Thyroid gland (tissue), 4 donors: ENCODE data around the gene NCAPD3.

Source experiments
- POLR2A ChIP-seq, 2 donors: fragments of 450-650 bp; IDR thresholded peaks; one replicate each; pipeline ENCODE4 v1.6.1; 2017; ENCODE audit warnings: antibody characterized with exemption in 2 of 2, mild to moderate bottlenecking in 2 of 2, moderate library complexity in 1 of 2
- TF ChIP-seq, protein P1 (sequence below), 6 experiments: fragments of 200-600 bp in 3 of 6; fragments of 450-650 bp in 3 of 6; sonication (generic) in 3 of 6; IDR thresholded peaks; one replicate each; pipeline ENCODE4 v1.5.1; 2016 to 2019; ENCODE audit warnings: antibody characterized with exemption in 6 of 6, mild to moderate bottlenecking in 2 of 6, inconsistent platforms in 1 of 6, moderate library complexity in 1 of 6

DNA sequence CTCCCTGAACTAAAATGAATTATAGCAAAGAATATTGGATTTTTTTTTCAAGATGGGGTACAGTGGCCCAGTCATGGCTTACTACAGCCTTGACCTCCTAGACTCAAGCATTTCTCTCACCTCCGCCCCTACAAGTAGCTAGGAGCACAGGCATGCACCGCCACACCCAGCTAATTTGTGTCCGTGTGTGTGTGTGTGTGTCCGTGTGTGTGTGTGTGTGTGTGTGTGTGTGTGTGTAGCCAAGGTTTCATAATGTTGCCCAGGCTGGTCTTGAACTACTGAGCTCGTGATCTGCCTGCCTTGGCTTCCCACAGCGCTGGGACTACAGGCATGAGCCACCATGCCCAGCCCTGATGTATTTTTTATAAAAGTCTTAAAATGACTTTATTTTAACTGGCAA is 16.8 kb upstream of the NCAPD3 start:
- TF ChIP-seq, protein P1, sequence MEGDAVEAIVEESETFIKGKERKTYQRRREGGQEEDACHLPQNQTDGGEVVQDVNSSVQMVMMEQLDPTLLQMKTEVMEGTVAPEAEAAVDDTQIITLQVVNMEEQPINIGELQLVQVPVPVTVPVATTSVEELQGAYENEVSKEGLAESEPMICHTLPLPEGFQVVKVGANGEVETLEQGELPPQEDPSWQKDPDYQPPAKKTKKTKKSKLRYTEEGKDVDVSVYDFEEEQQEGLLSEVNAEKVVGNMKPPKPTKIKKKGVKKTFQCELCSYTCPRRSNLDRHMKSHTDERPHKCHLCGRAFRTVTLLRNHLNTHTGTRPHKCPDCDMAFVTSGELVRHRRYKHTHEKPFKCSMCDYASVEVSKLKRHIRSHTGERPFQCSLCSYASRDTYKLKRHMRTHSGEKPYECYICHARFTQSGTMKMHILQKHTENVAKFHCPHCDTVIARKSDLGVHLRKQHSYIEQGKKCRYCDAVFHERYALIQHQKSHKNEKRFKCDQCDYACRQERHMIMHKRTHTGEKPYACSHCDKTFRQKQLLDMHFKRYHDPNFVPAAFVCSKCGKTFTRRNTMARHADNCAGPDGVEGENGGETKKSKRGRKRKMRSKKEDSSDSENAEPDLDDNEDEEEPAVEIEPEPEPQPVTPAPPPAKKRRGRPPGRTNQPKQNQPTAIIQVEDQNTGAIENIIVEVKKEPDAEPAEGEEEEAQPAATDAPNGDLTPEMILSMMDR (IDR thresholded peaks at IDR 0.05) = no peak
- no peak for TF ChIP-seq POLR2A (IDR thresholded peaks at IDR 0.05)
